ENCODE measurements around the gene GALNT2. TPM values are rescaled to one million over a fixed set of nuclear protein-coding genes. Genes with fewer than 3 reads are reported as not detected.

The GALNT2 gene
- total RNA-seq, 4 donors from 2014 or later = 47.9 to 78.6 (median 60.0) TPM

GRCh38 chr1:230291731-230292620, 224.9 kb downstream of the GALNT2 start:
- 61 to 64% methylated on average over 24 to 28 of the region's 28 CpGs for WGBS, 2 donors
- Histone ChIP-seq H3K36me3 (no peaks in the 10 kb centered on the region), H3K4me1 (no peaks in the 10 kb centered on the region), H3K27me3 (peaks cover 0 to 4% of the 10 kb centered on the region in 2 donors), H3K4me3 (no peak overlapping the region), H3K27ac (no peak overlapping the region), H3K9me3 (no peaks in the 10 kb centered on the region)
- no peak for DNase-seq (ENCODE audit: low spot score in 2 of 2)
- TF ChIP-seq CTCF (IDR thresholded peaks at IDR 0.05) = no peak
- no peak for TF ChIP-seq POLR2A (IDR thresholded peaks at IDR 0.05)
- no peak for TF ChIP-seq EP300 (IDR thresholded peaks at IDR 0.05)

- Histone ChIP-seq H3K4me3 (no peak overlapping the region), H3K27ac (no peak overlapping the region), H3K4me1 (no peaks in the 10 kb centered on the region), H3K36me3 (no peaks in the 10 kb centered on the region), H3K9me3 (no peaks in the 10 kb centered on the region), H3K27me3 (peaks cover 0 to 4% of the 10 kb centered on the region in 2 donors)
- no peak for TF ChIP-seq CTCF (IDR thresholded peaks at IDR 0.05)
- no peak for TF ChIP-seq EP300 (IDR thresholded peaks at IDR 0.05)
- TF ChIP-seq POLR2A (IDR thresholded peaks at IDR 0.05) = no peak
- no peak for DNase-seq (ENCODE audit: low spot score in 2 of 2)
- WGBS, 2 donors = 46 to 72% methylated on average over 8 to 12 of the region's 12 CpGs
Observed at GRCh38 chr1:230292689-230293389, 225.8 kb downstream of the GALNT2 start.

- no peaks in the 10 kb centered on the region for H3K36me3 ChIP-seq
- WGBS, 2 donors = 78 to 84% methylated on average over 7 of the region's 7 CpGs
- DNase-seq (ENCODE audit: low spot score in 2 of 2) = no peak
- no peaks in the 10 kb centered on the region for H3K9me3 ChIP-seq
- peaks cover 0 to 4% of the 10 kb centered on the region in 2 donors for H3K27me3 ChIP-seq
- TF ChIP-seq POLR2A (IDR thresholded peaks at IDR 0.05) = no peak
- TF ChIP-seq CTCF (IDR thresholded peaks at IDR 0.05) = no peak
- no peak for TF ChIP-seq EP300 (IDR thresholded peaks at IDR 0.05)
- no peak overlapping the region for H3K27ac ChIP-seq
- no peaks in the 10 kb centered on the region for H3K4me1 ChIP-seq
- no peak overlapping the region for H3K4me3 ChIP-seq
Observed at GRCh38 chr1:230293390-230293700, 226.3 kb downstream of the GALNT2 start.

GRCh38 chr1:230295367-230295766, 228.3 kb downstream of the GALNT2 start:
- H3K4me3 ChIP-seq = no peak overlapping the region
- no peak for DNase-seq (ENCODE audit: low spot score in 2 of 2)
- peaks cover 0 to 4% of the 10 kb centered on the region in 2 donors for H3K27me3 ChIP-seq
- no peaks in the 10 kb centered on the region for H3K4me1 ChIP-seq
- WGBS, 2 donors = 72 to 88% methylated on average over 3 of the region's 3 CpGs
- H3K27ac ChIP-seq = no peak overlapping the region
- TF ChIP-seq CTCF (IDR thresholded peaks at IDR 0.05) = no peak
- no peak for TF ChIP-seq POLR2A (IDR thresholded peaks at IDR 0.05)
- TF ChIP-seq EP300 (IDR thresholded peaks at IDR 0.05) = no peak
- no peaks in the 10 kb centered on the region for H3K36me3 ChIP-seq
- no peaks in the 10 kb centered on the region for H3K9me3 ChIP-seq

Data from tibial nerve (tissue), 4 donors.